Stimulated activated CD8-positive, alpha-beta memory T cell treated with anti-CD3 and anti-CD28 coated beads, Interleukin-12 subunit alpha, Interleukin-12 subunit beta, amount 100 ng/mL, for 24 hours (primary cell): ENCODE data around the gene TAS2R7.
"Not testable (repeated sequence)": the region's sequence is repeated elsewhere in the genome, so short reads cannot be mapped to it uniquely, and the experiment has no call there.

Experiments used
- DNase-seq: peaks from one replicate; pipeline ENCODE4 v3.0.0-alpha.2; 2020; ENCODE audit errors: extremely low read depth

Gene TAS2R7, protein sequence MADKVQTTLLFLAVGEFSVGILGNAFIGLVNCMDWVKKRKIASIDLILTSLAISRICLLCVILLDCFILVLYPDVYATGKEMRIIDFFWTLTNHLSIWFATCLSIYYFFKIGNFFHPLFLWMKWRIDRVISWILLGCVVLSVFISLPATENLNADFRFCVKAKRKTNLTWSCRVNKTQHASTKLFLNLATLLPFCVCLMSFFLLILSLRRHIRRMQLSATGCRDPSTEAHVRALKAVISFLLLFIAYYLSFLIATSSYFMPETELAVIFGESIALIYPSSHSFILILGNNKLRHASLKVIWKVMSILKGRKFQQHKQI

DNA sequence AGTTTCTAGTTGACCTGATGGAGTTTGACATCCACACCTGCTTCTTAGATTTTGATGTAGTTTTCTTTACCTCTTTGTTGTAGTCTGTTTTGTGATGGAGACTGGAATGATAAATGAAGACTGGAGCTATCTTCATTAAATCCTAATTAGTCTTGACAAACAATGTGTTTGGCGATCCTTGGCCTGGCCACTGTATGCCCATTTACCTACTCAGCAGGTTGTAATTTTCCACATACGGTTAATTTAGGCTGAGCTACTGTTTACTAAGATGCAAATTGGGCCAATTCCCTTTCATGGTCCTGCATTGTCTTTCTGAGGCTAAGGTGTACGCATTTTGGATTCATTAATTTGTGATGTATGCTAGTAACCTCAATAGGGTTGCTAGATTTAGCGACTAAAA, at the start of gene TAS2R7:
Gene TAS2R7, minus strand, starts transcription at position 41 of the 400 bp plus-strand sequence. CDS start 57 bp downstream, outside the sequence.
- DNase-seq, result no peak

DNA sequence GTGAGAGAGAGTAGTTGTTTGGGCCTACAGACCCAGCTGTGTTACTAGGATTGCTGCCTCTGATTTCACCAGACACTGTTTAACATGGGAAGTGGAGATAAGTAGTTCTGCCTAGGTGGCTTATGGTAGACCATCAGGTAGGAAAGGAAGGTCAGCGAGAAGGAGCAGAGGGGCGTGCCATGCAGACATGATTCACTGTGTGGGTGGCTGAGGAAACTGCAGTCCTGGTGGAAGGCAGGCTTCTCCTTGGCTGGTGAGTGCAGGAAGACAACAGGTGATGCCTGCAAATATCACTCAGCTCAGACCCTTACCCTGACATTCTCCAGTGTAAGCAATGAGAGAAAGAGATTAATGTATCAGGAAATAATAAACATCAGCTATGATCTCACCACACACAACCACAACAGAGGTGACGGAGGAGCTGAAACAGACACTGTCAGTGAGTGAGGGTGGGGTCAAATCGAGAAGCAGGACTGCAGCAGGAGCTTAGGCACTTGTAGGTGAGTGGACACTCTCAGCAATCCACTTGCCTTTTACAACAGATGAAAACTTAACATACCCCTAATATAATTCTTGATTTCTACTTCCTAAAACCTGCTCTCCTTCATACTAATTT, 48.9 kb upstream of the TAS2R7 start:
- no peak for DNase-seq

DNA sequence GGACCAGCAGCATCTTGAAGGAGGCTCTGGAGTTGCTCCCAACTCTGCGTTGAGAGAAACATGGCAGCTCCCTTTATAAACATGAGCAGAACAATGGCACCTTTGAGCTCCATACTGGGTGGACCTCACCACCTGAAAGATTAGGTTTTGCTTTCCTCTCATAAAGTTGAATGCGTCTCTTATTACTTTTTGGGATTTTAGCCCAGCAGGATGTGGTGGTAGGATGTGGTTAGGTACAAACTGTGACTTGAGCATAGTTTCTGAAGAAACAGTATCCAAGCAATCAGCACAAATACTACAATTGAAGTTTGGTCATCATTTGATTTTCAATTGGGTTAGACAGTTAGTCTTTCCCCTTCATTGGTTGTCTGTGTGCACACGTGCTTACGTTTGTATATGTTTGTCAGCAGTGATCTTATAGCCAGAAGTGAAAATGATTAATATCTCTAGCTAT, 47.0 kb upstream of the TAS2R7 start, which contains the start of gene PRR4:
Gene PRR4, minus strand, starts transcription at position 51 of the 454 bp plus-strand sequence. Its CDS starts 38 bp downstream, at position 13.
- no peak for DNase-seq

DNA sequence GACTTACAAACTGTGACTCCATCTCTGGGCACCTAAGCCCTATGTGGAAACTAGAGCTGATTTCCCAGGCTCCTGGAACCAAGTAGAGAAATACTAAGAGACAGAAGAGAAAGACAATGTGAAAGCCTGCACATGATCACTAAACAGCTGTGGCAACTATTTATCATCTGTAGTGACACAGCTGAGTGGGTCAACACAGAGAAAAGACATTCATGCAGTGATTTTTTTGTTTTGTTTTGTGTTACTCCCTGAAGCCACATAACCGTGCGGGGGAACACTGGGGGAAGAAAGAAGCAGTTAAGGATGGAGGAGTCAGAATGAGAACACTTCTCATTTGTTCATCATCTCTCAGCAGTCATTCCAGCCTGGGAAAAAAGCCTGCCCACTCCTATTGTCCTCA, 45.3 kb upstream of the TAS2R7 start:
- no peak for DNase-seq

DNA sequence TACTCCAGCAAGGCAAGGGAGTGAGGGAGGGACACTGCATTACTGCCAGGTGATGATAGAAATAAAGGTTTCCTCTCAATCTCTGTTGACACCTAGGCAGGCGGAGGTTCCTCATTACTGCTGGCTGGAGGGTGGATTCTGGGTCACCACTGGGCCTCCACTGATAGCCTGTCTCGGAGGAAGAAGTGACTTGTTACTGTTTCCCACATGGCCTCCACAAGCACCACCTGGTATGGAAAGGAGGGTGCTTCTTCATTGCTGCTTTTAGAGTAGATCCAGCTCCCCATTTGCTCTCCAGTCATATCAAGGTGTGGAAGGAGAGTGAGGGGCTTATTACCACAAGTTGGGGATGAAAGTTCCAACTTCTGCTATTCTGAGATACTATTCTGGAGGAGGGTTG, 40.4 kb upstream of the TAS2R7 start:
- no peak for DNase-seq

DNA sequence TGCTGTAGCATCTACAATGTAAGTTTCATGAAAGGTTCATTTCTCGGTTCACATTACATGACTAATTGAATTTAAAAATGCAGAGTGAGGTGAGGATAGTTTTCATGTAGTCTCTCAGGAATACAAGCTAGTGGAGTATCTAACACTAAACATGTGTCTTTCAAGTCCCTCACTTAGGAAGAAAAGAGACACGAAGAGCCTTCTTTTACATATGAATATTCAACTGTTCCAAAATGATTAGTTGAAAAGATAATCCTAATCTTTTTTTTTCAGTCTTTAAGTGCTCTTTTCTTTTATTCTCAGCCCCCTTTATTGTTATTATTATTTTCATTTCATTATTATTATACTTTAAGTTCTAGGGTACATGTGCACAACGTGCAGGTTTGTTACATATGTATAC, 36.0 kb upstream of the TAS2R7 start:
- DNase-seq, result no peak

DNA sequence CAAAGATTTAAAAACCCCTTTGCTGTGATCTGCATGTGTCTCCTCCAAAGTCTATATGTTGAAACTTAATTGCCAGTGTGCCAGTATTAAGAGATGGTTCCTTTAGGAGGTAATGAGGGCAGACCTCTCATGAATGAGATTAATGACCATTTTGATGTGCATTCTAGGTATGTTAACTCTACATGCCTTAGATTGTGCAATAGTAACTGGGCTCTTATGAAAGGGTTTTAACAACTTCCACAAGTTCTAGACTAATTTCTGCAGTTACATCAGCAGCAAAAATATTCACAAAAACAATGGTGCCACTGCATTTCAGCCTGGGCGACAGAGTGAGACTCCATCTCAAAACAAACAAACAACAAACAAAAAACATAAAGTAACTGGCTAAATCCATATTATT, 27.6 kb upstream of the TAS2R7 start:
- DNase-seq, result no peak

DNA sequence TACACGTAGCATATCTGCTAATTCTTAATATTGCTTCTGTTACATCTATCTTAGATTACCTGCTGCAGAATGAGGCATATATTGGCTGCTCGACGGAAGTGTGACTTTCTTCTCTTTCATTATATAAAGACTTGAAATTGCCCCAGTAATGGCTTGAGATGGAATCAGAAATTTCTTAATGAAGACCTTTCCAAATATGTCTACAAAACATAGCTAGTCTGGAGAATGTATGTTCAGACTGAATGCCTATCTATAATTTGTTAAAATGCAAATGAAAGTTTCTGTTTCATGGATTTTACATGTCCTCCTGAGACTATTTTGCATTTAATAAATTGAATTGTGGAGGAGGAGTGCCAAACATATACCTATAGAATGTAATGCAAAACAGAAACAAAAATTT, 23.8 kb upstream of the TAS2R7 start, which contains the start of gene TAS2R10:
Gene TAS2R10, minus strand, starts transcription at position 101 of the 400 bp plus-strand sequence. Its CDS starts 89 bp downstream, at position 12.
- no peak for DNase-seq

DNA sequence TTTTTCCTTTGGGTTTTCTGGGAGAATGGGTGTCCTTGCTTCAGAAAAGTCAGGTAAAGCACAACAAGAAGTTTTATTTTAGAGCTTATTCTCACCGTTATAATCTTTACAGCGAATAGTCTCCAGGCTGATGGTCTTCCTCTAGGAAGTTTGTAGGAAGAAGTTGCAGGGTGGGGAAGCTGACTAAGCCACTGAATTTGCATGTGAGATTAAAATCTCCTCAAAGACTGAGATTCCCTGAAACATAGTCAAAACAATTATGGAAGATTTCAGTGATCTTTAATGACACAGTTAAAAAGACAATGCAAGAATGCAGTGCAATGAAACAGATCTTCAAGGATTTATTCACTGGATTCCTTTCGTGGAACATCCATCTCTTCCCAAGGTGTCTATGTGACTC, 22.5 kb upstream of the TAS2R7 start:
- DNase-seq, result no peak

DNA sequence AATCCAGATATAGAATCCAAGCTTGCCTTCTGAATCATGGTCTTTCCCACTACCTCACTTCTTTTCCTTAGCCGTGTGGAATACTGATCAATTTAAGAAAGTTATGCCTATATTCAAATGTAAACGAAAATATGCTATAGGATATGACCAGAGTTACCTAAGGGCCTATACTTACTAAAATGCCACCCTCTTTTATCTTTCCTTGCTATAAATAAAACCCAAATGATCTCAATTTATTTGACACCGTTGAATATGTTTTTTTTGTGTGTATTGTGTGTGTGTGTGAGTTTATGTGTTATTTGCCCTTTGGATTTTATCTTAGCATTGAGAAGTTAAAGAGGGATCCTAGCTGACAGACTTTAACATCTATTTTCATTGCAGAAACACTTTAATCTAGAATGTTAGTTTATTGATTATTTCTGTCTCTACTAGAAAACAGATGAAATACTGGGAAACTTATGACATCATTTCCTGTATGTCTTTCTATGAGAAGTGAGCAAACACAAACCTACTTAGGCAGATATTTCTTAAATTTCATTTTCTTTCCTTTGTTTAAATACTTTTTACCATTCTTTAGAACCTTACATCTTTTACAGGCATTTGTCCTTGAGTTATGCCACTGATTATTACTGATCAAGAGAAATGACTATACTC, 9.6 kb upstream of the TAS2R7 start:
- no peak for DNase-seq

DNA sequence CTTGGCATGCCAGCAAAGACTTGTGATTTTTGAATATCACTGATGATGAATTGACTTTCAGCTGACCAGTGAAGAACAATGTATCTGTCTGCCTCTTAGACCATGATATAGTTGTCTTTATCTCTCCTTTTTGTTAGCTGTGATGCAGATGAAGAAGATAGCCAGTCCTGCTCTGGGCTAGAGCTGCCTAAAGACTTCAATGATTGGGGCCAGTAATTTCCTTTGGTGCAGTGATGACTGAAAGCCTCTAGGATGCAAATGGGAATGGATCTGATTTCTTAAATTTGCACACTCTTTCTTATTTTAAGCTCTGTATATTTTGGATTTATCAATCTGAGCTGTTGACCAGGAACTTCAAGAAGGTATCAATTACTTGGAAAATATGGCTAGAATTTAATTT, 7.6 kb upstream of the TAS2R7 start, which contains the start of gene TAS2R9:
Gene TAS2R9, minus strand, starts transcription at position 101 of the 400 bp plus-strand sequence. Its CDS starts 93 bp downstream, at position 8.
- DNase-seq, result no peak

DNA sequence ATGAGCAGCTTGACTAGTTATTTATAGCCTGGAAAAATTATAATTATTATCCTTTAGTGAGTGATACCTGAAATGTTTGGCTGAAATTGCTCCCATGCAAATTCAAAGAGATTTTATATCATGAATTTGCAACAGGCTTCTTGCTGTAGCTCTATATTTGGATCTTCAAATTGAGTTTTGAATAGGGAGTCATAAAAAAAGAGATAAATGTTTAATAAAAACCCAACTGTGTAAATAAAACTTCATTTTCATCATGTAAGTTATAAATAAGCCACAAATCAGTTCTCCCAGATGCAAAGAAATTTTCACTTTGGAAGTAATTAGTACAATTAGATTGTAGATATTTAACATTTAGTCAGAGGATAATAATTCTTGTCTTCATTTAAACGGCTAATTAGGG, 4.8 kb upstream of the TAS2R7 start, which contains the start of gene TAS2R8:
Gene TAS2R8, minus strand, starts transcription at position 101 of the 400 bp plus-strand sequence. CDS start 306 bp downstream, outside the sequence.
- no peak for DNase-seq

DNA sequence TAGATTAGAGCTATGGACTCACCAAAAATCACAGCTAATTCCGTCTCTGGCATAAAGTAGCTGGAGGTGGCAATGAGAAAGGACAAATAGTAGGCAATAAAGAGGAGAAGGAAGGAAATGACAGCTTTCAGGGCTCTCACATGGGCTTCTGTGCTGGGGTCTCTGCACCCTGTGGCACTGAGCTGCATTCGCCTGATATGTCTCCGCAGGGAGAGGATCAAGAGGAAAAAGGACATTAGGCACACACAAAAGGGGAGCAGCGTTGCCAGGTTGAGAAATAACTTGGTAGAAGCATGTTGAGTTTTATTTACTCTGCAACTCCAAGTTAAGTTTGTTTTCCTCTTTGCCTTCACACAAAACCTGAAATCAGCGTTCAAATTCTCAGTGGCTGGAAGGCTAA, 686 bp downstream of the TAS2R7 start:
- DNase-seq, result no peak

DNA sequence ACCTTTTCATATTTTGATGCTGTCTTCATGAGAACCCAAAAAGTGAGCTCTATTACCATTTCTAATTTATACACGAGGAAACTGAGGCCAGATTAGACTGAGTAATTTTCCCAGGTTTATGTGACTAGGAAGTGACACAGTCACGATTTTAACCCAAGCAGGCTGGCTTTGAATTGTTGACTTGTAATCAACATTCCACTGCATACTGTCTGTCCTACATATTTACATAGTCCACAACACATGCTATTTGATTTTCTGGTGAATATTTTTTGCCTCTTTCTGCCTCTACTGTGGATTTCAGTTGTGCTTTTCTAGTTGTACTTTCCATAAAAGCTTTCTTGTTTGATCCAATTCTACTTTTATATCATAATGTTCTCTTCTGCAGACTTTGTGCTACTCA, 8.2 kb downstream of the TAS2R7 start:
- DNase-seq, result no peak

DNA sequence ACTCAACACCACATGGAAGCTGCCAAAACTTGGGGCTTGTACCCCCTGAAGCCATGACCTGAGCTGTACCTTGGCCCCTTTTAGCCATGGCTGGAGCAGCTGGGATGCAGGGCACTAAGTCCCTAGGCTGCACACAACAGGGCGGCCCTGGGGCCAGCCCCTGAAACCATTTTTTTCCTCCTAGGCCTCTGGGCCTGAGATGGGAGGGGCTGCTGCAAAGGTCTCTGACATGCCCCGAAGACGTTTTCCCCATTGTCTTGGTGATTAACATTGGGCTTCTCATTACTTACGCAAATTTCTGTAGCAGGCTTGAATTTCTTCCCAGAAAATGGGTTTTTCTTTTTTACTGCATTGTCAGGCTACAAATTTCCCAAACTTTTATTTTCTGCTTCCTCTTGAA, 10.7 kb downstream of the TAS2R7 start:
- not testable (repeated sequence) for DNase-seq

DNA sequence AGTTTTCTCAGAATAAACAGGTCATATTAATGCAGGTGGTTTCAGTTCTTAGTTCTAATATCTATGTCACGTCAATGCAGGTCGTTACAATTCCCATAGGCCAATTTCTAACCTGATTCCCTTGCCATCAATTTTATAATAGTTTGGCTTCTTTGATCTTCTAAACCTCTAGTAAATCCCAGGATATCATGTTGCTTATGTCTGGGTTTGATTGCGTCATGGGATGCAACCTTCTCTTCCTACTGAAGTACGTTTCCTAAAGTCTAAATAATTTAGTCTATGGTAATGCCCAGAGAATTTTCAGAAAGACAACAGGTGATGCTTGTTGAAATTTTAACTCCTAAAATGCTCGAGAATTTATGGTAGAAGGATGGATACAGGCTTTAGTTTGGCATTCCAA, 19.2 kb downstream of the TAS2R7 start:
- no peak for DNase-seq

DNA sequence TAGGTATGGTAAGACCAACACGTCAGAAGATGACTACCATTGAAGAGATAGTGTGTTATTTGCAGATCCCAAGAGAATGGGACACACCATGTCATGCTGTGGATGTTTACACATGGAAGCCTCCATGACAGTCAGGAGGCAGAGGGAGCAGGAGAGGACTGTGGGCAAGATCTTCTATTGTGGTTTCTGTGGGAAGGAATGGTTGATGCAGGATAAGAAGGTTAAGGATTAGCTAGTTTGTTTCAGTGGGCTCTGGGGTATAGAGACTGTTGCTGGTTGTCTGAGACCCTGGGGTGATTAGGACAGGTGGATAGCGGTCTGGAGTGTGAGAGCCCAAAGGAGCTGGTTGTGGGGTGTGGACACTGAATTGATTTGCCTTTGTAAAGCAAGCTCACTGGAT, 23.3 kb downstream of the TAS2R7 start:
- DNase-seq, result no peak

DNA sequence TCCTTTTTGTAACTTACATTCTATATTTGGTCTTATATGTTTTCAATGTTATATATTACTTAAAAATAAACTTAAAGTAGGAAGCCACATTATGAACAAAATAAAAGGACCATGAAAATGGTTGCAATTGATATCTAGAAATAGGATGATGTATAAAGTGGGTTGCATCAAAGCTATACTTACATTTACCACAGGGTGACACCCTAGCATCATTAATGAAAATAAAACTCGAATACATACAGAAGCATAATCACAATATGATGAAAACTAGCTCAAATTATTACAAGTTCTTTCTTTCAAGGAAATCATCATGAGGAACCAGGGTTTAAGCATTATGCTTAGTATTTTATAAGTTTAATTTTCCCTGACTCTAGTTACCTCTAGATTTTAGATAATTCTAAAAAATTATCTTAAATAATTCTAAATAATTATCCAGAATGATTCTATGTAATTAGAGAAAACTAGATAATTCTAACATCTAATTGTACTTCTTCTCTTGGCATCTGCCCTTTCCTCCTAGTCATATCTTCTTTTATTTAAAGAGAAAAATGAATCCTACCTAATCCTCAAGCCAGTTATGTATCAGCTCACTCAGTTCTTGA, 31.2 kb downstream of the TAS2R7 start:
- no peak for DNase-seq

DNA sequence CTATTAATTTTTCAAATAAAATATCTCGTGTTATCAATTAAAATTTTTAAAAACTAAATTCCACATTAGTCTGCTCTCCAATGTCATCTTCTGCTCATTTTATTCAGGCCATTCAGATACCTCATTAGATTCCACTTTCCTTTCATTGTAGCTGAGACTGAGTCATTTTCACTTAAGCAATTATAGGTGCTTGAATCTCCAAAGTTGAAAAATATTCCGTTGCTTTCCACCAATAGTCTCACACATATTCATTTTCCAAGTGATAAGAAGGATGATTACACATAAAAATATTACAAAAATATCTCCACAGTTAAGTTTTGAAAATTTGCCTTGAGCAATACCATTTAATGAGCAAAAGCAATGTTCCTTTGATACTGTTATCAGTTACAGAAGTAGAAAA, 42.8 kb downstream of the TAS2R7 start:
- DNase-seq, result no peak

DNA sequence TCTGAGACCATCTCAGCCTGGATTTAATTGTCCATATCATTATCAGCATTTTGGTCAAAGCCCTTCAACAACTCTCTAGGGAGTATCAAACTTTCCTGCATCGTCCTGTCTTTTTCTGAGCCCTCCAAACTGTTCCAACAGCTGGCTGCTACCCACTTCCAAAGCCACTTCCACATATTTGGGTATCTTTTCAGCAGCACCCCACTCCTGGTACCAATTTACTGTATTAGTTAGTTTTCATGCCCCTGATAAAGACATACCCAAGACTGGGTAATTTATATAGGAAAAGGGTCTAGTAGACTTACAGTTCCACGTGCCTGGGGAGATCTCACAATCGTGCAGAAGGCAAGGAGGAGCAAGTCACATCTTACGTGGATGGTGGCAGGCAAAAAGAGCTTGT, 46.2 kb downstream of the TAS2R7 start:
- DNase-seq, result no peak

DNA sequence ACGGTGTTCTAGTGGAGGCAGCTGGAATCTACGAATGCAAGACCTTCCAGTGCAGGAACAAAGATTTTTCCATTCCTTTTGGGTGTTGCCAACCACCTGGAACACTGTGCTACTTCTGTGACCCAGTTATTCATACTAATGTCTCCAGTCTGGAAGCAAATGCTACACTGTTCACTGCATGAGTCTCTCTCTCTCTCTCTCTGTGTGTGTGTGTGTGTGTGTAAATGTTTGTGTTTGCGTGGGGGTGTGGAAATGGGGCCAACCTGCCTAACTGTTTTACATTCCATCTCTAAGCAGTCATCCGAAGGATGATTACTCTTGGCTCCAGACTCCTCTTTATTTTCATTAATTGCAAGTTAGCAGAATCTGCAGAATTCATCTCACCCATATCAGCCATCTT, 49.4 kb downstream of the TAS2R7 start:
- DNase-seq, result no peak
